GM21381 (cell line): ENCODE results near the gene ZNF667.
A peak's percentile ranks its signal among the peaks of the same experiment; 100 is the strongest.

Experiments
- ATAC-seq: cut with Tn5 transposase; IDR thresholded peaks from one replicate; pipeline ENCODE4 v1.9.1; 2021; ENCODE audit warnings: mild to moderate bottlenecking, moderate library complexity; ENCODE audit not compliant: unreplicated experiment

Gene ZNF667

GRCh38 chr19:56476651-56477428 is at the start of gene ZNF667:
ZNF667 (minus strand) TSS chr19:56477345; CDS start chr19:56462370, 14,975 bp downstream.
- no peak for ATAC-seq

GRCh38 chr19:56525214-56525860 is 48.2 kb upstream of the ZNF667 start:
- no peak for ATAC-seq

- no peak for ATAC-seq
Observed at GRCh38 chr19:56508290-56508778, 31.2 kb upstream of the ZNF667 start.

GRCh38 chr19:56507446-56508289 is 30.5 kb upstream of the ZNF667 start, which contains the start of gene ZNF471:
ZNF471 (plus strand) TSS chr19:56507855; CDS start chr19:56511572, 3,717 bp downstream.
- no peak for ATAC-seq

- no peak for ATAC-seq
Observed at GRCh38 chr19:56504581-56504980, 27.4 kb upstream of the ZNF667 start.

GRCh38 chr19:56491399-56491798 is 14.3 kb upstream of the ZNF667 start:
- ATAC-seq, result no peak

GRCh38 chr19:56477429-56478338 is 539 bp upstream of the ZNF667 start:
- ATAC-seq, result no peak

GRCh38 chr19:56476093-56476492 is 1.1 kb downstream of the ZNF667 start:
- ATAC-seq, result no peak

- no peak for ATAC-seq
Observed at GRCh38 chr19:56474308-56474707, 2.8 kb downstream of the ZNF667 start.

- no peak for ATAC-seq
Observed at GRCh38 chr19:56441206-56441792, 35.8 kb downstream of the ZNF667 start.

GRCh38 chr19:56423985-56424353 is 53.2 kb downstream of the ZNF667 start:
- ATAC-seq, result no peak

- ATAC-seq, result no peak
Observed at GRCh38 chr19:56423276-56423984, 53.7 kb downstream of the ZNF667 start.

- no peak for ATAC-seq
Observed at GRCh38 chr19:56405062-56405461, 72.1 kb downstream of the ZNF667 start.

- ATAC-seq, result peak; percentile 3
Observed at GRCh38 chr19:56404705-56405056, 72.5 kb downstream of the ZNF667 start.

GRCh38 chr19:56403764-56404704 is 73.1 kb downstream of the ZNF667 start, which contains the start of gene ZNF583:
ZNF583 (plus strand) TSS chr19:56404332; CDS start chr19:56407115, 2,783 bp downstream.
- peak; percentile 84 for ATAC-seq

- ATAC-seq, result no peak
Observed at GRCh38 chr19:56403261-56403660, 73.9 kb downstream of the ZNF667 start.

GRCh38 chr19:56400485-56400884 is 76.7 kb downstream of the ZNF667 start:
- no peak for ATAC-seq

- no peak for ATAC-seq
Observed at GRCh38 chr19:56398809-56399208, 78.3 kb downstream of the ZNF667 start.
